PC-9 (cell line): ENCODE data around the gene PRAMEF20. TPM values are rescaled to one million over a fixed set of nuclear protein-coding genes. Genes with fewer than 3 reads are reported as not detected.
"Not testable (repeated sequence)": the region's sequence is repeated elsewhere in the genome, so short reads cannot be mapped to it uniquely, and the experiment has no call there.

Experiments
- Bru-seq: library from RNA; stranded (reverse); fragments of 400-500 nt; gene quantifications from one replicate; lab custom pipeline; 2021; lab: Mats Ljungman, UMichigan
- BruChase-seq, 2 experiments: library from RNA; stranded (reverse); fragments of 400-500 nt; gene quantifications; one replicate each; lab custom pipeline; 2021; lab: Mats Ljungman, UMichigan
- BruUV-seq: library from RNA; stranded (reverse); fragments of 400-500 nt; replicated peaks from 2 replicates; lab custom pipeline; 2021; lab: Mats Ljungman, UMichigan
- CTCF ChIA-PET: fragments of 300-600 bp; sonication (Branson Sonifier 250); formaldehyde crosslinking; loops from one replicate; lab custom pipeline; 2022; ENCODE audit warnings: antibody characterized with exemption; lab: Charles Lee
- POLR2A ChIA-PET: fragments of 300-600 bp; sonication (Branson Sonifier 250); formaldehyde crosslinking; loops from one replicate; lab custom pipeline; 2022; ENCODE audit warnings: antibody characterized with exemption; ENCODE audit not compliant: unreplicated experiment; lab: Charles Lee
- DNase-seq, 2 experiments: peaks; one replicate each; pipeline versions ENCODE4 v3.0.0 to v3.0.0-alpha.2; 2015 to 2022; ENCODE audit warnings: mixed read lengths in 1 of 2
- H2AFZ ChIP-seq: fragments of 200-600 bp; sonication (generic); 2 replicates; pipeline ENCODE4 v1.8.1; 2017; ENCODE audit warnings: antibody characterized with exemption
- H3F3A ChIP-seq: fragments of 200-600 bp; sonication (generic); 2 replicates; pipeline ENCODE4 v1.8.1; 2017; ENCODE audit warnings: antibody characterized with exemption, mild to moderate bottlenecking, low read depth; ENCODE audit not compliant: insufficient read depth
- H3K27ac ChIP-seq: fragments of 200-600 bp; sonication (generic); 2 replicates; pipeline ENCODE4 v1.6.1; 2016; ENCODE audit warnings: mixed run types
- H3K27me3 ChIP-seq: fragments of 200-600 bp; sonication (generic); 2 replicates; pipeline ENCODE4 v1.6.1; 2016; ENCODE audit warnings: low read depth, mixed run types; ENCODE audit not compliant: insufficient read depth
- H3K36me3 ChIP-seq: fragments of 200-600 bp; sonication (generic); 2 replicates; pipeline ENCODE4 v1.6.1; 2016; ENCODE audit warnings: low read depth, mixed run types
- H3K4me1 ChIP-seq: fragments of 200-600 bp; sonication (generic); replicated peaks from 2 replicates; pipeline ENCODE4 v1.6.1; 2016; ENCODE audit warnings: mixed run types; ENCODE audit not compliant: insufficient read depth
- H3K4me2 ChIP-seq: fragments of 200-600 bp; sonication (generic); 2 replicates; pipeline ENCODE4 v1.6.1; 2017; ENCODE audit warnings: mixed run types
- H3K4me3 ChIP-seq: fragments of 200-600 bp; sonication (generic); 2 replicates; pipeline ENCODE4 v1.6.1; 2016; ENCODE audit warnings: mixed run types
- H3K79me2 ChIP-seq: fragments of 200-600 bp; sonication (generic); 2 replicates; pipeline ENCODE4 v1.6.1; 2017; ENCODE audit warnings: low read depth, mixed run types
- H3K9me2 ChIP-seq: fragments of 200-600 bp; sonication (generic); 2 replicates; pipeline ENCODE4 v1.8.1; 2017; ENCODE audit warnings: mild to moderate bottlenecking; ENCODE audit not compliant: insufficient read depth
- H3K9me3 ChIP-seq: fragments of 200-600 bp; sonication (generic); 2 replicates; pipeline ENCODE4 v1.8.1; 2016; ENCODE audit warnings: low read depth; ENCODE audit not compliant: insufficient read depth
- H4K20me1 ChIP-seq: fragments of 200-600 bp; sonication (generic); 2 replicates; pipeline ENCODE4 v1.8.1; 2017; ENCODE audit not compliant: insufficient read depth
- intact Hi-C: fragments of 100-400 bp; cut with micrococcal nuclease; formaldehyde crosslinking; loops from one replicate; pipeline ENCODE4 v1.10.0; 2022; ENCODE audit not compliant: unreplicated experiment
- long read RNA-seq: library from polyadenylated mRNA; stranded (forward); transcript quantifications from one replicate; pipeline ENCODE4 v2.0.0, GENCODE V29; 2022
- total RNA-seq: library from RNA; stranded (reverse); gene quantifications from 2 replicates; pipeline ENCODE4 v1.2.3, GENCODE V29; 2021

Gene PRAMEF20
- total RNA-seq (not detected in 2 replicates), Bru-seq, nascent RNA (not detected), BruChase-seq, experiment 1, labeled RNA remaining after a 2-hour chase (not detected), BruChase-seq, experiment 2, labeled RNA remaining after a 6-hour chase (not detected)
- long read RNA-seq = 0 reads

- POLR2A ChIA-PET, CTCF ChIA-PET, H3K4me3 ChIP-seq, H3K27ac ChIP-seq, BruUV-seq, H3K79me2 ChIP-seq, H4K20me1 ChIP-seq, H3K36me3 ChIP-seq, H3K4me1 ChIP-seq, H3K9me3 ChIP-seq, H3F3A ChIP-seq, DNase-seq, intact Hi-C loops, H3K27me3 ChIP-seq, H3K9me2 ChIP-seq, H2AFZ ChIP-seq, H3K4me2 ChIP-seq: not testable (repeated sequence)
These were observed at the start of gene PRAMEF20 for GRCh38 chr1:13410150-13410549. TSS of gene PRAMEF20 (plus strand) at chr1:13410450. CDS start at chr1:13416355, 5,905 bp downstream.

GRCh38 chr1:13362364-13362763 lies 47.9 kb upstream of the PRAMEF20 start:
- BruUV-seq, H3K4me2 ChIP-seq, CTCF ChIA-PET, H4K20me1 ChIP-seq, H3K79me2 ChIP-seq, H3F3A ChIP-seq, H3K9me3 ChIP-seq, DNase-seq, H3K9me2 ChIP-seq, H3K27me3 ChIP-seq, intact Hi-C loops, H3K27ac ChIP-seq, H3K36me3 ChIP-seq, H3K4me1 ChIP-seq, H2AFZ ChIP-seq, POLR2A ChIA-PET, H3K4me3 ChIP-seq: not testable (repeated sequence)

GRCh38 chr1:13364928-13365327 lies 45.3 kb upstream of the PRAMEF20 start:
- H2AFZ ChIP-seq, H3F3A ChIP-seq, DNase-seq, H3K4me1 ChIP-seq, H3K27ac ChIP-seq, H3K79me2 ChIP-seq, POLR2A ChIA-PET, H4K20me1 ChIP-seq, H3K9me3 ChIP-seq, intact Hi-C loops, H3K36me3 ChIP-seq, H3K4me2 ChIP-seq, H3K27me3 ChIP-seq, H3K4me3 ChIP-seq, CTCF ChIA-PET, H3K9me2 ChIP-seq, BruUV-seq: not testable (repeated sequence)

- DNase-seq, H3K4me1 ChIP-seq, H2AFZ ChIP-seq, H3K4me2 ChIP-seq, H3F3A ChIP-seq, H3K9me2 ChIP-seq, H3K27me3 ChIP-seq, H3K4me3 ChIP-seq, H4K20me1 ChIP-seq, POLR2A ChIA-PET, H3K79me2 ChIP-seq, H3K27ac ChIP-seq, CTCF ChIA-PET, H3K9me3 ChIP-seq, intact Hi-C loops, BruUV-seq, H3K36me3 ChIP-seq: not testable (repeated sequence)
These were observed 43.7 kb upstream of the PRAMEF20 start for GRCh38 chr1:13366536-13366935.

- H3K27ac ChIP-seq, H3K79me2 ChIP-seq, H4K20me1 ChIP-seq, H3K4me3 ChIP-seq, H3F3A ChIP-seq, H3K27me3 ChIP-seq, H3K9me3 ChIP-seq, H3K4me2 ChIP-seq, H2AFZ ChIP-seq, DNase-seq, H3K36me3 ChIP-seq, H3K4me1 ChIP-seq, BruUV-seq, POLR2A ChIA-PET, H3K9me2 ChIP-seq, intact Hi-C loops, CTCF ChIA-PET: not testable (repeated sequence)
These were observed 41.7 kb upstream of the PRAMEF20 start for GRCh38 chr1:13368544-13368943.

GRCh38 chr1:13378983-13379382 lies 31.3 kb upstream of the PRAMEF20 start:
- CTCF ChIA-PET, H3K4me2 ChIP-seq, H3K27ac ChIP-seq, H2AFZ ChIP-seq, H3K4me1 ChIP-seq, DNase-seq, BruUV-seq, intact Hi-C loops, H4K20me1 ChIP-seq, H3K9me3 ChIP-seq, H3K4me3 ChIP-seq, H3K36me3 ChIP-seq, H3K9me2 ChIP-seq, H3K27me3 ChIP-seq, POLR2A ChIA-PET, H3F3A ChIP-seq, H3K79me2 ChIP-seq: not testable (repeated sequence)

- CTCF ChIA-PET, H3K27me3 ChIP-seq, H2AFZ ChIP-seq, H3F3A ChIP-seq, DNase-seq, H3K36me3 ChIP-seq, POLR2A ChIA-PET, H3K9me3 ChIP-seq, H3K4me1 ChIP-seq, H4K20me1 ChIP-seq, H3K4me3 ChIP-seq, H3K4me2 ChIP-seq, H3K79me2 ChIP-seq, intact Hi-C loops, BruUV-seq, H3K27ac ChIP-seq, H3K9me2 ChIP-seq: not testable (repeated sequence)
These were observed 29.9 kb upstream of the PRAMEF20 start for GRCh38 chr1:13380380-13380779.
